Gastroesophageal sphincter (tissue), 3 donors: ENCODE data around the gene SCARF1.

Experiments
- EP300 ChIP-seq: sonication (generic); formaldehyde crosslinking; IDR thresholded peaks from one replicate; pipeline ENCODE4 v1.6.1; 2017; ENCODE audit warnings: antibody characterized with exemption, mild to moderate bottlenecking
- POLR2AphosphoS5 ChIP-seq: sonication (generic); formaldehyde crosslinking; IDR thresholded peaks from one replicate; pipeline ENCODE4 v1.6.1; 2017; ENCODE audit warnings: antibody characterized with exemption
- TF ChIP-seq, protein P1 (sequence below), 4 experiments: fragments of 200-600 bp in 2 of 4; fragments of 450-650 bp in 2 of 4; sonication (generic) in 1 of 4; IDR thresholded peaks; one replicate each; pipeline ENCODE4 v1.5.1; 2017 to 2019; ENCODE audit warnings: antibody characterized with exemption in 4 of 4, mild to moderate bottlenecking in 2 of 4, moderate library complexity in 2 of 4

GRCh38 chr17:1690544-1691221 lies 45.2 kb upstream of the SCARF1 start:
- TF ChIP-seq, protein P1, sequence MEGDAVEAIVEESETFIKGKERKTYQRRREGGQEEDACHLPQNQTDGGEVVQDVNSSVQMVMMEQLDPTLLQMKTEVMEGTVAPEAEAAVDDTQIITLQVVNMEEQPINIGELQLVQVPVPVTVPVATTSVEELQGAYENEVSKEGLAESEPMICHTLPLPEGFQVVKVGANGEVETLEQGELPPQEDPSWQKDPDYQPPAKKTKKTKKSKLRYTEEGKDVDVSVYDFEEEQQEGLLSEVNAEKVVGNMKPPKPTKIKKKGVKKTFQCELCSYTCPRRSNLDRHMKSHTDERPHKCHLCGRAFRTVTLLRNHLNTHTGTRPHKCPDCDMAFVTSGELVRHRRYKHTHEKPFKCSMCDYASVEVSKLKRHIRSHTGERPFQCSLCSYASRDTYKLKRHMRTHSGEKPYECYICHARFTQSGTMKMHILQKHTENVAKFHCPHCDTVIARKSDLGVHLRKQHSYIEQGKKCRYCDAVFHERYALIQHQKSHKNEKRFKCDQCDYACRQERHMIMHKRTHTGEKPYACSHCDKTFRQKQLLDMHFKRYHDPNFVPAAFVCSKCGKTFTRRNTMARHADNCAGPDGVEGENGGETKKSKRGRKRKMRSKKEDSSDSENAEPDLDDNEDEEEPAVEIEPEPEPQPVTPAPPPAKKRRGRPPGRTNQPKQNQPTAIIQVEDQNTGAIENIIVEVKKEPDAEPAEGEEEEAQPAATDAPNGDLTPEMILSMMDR (IDR thresholded peaks at IDR 0.05), result no peak
- TF ChIP-seq EP300 (no peak), POLR2AphosphoS5 (no peak)
